ENCODE results near the gene PAX6.

The PAX6 gene

GRCh38 chr11:31798057-31798553 is 13.0 kb downstream of the PAX6 start:
- DNase-seq (ENCODE audit: low read depth in 2 of 2): no peak

GRCh38 chr11:31797190-31798056 is 13.7 kb downstream of the PAX6 start:
- DNase-seq (ENCODE audit: low read depth in 2 of 2): no peak

- no peak for DNase-seq (ENCODE audit: low read depth in 2 of 2)
These were observed 14.5 kb downstream of the PAX6 start for GRCh38 chr11:31796499-31797189.

- no peak for DNase-seq (ENCODE audit: low read depth in 2 of 2)
These were observed 15.2 kb downstream of the PAX6 start for GRCh38 chr11:31795706-31796498.

GRCh38 chr11:31794548-31794947 is 16.6 kb downstream of the PAX6 start:
- no peak for DNase-seq (ENCODE audit: low read depth in 2 of 2)

- DNase-seq (ENCODE audit: low read depth in 2 of 2): no peak
These were observed 17.9 kb downstream of the PAX6 start for GRCh38 chr11:31793264-31793663.

GRCh38 chr11:31792456-31792855 is 18.7 kb downstream of the PAX6 start:
- no peak for DNase-seq (ENCODE audit: low read depth in 2 of 2)

- no peak for DNase-seq (ENCODE audit: low read depth in 2 of 2)
These were observed 19.1 kb downstream of the PAX6 start for GRCh38 chr11:31792036-31792435.

- DNase-seq (ENCODE audit: low read depth in 2 of 2): no peak
These were observed 20.5 kb downstream of the PAX6 start for GRCh38 chr11:31790649-31791048.

GRCh38 chr11:31788085-31788484 is 23.0 kb downstream of the PAX6 start:
- DNase-seq (ENCODE audit: low read depth in 2 of 2): no peak

- no peak for DNase-seq (ENCODE audit: low read depth in 2 of 2)
These were observed 24.0 kb downstream of the PAX6 start for GRCh38 chr11:31786996-31787685.

GRCh38 chr11:31784611-31785010 is 26.5 kb downstream of the PAX6 start:
- no peak for DNase-seq (ENCODE audit: low read depth in 2 of 2)

- DNase-seq (ENCODE audit: low read depth in 2 of 2): no peak
These were observed 27.9 kb downstream of the PAX6 start for GRCh38 chr11:31783252-31783651.

GRCh38 chr11:31782257-31782656 is 28.9 kb downstream of the PAX6 start:
- DNase-seq (ENCODE audit: low read depth in 2 of 2): no peak

- no peak for DNase-seq (ENCODE audit: low read depth in 2 of 2)
These were observed 30.6 kb downstream of the PAX6 start for GRCh38 chr11:31780480-31780971.

GRCh38 chr11:31780078-31780477 is 31.0 kb downstream of the PAX6 start:
- DNase-seq (ENCODE audit: low read depth in 2 of 2): no peak

- no peak for DNase-seq (ENCODE audit: low read depth in 2 of 2)
These were observed 31.7 kb downstream of the PAX6 start for GRCh38 chr11:31779374-31779791.

- DNase-seq (ENCODE audit: low read depth in 2 of 2): no peak
These were observed 38.7 kb downstream of the PAX6 start for GRCh38 chr11:31772412-31772811.

- DNase-seq (ENCODE audit: low read depth in 2 of 2): no peak
These were observed 41.0 kb downstream of the PAX6 start for GRCh38 chr11:31770011-31770700.

GRCh38 chr11:31768749-31769640 is 42.1 kb downstream of the PAX6 start:
- no peak for DNase-seq (ENCODE audit: low read depth in 2 of 2)
